GM19452 (cell line): Measurements from ENCODE around the gene OPCML.

Experiments
- ATAC-seq: cut with Tn5 transposase; IDR thresholded peaks from one replicate; pipeline ENCODE4 v1.9.1; 2021; ENCODE audit not compliant: unreplicated experiment

Gene OPCML

DNA sequence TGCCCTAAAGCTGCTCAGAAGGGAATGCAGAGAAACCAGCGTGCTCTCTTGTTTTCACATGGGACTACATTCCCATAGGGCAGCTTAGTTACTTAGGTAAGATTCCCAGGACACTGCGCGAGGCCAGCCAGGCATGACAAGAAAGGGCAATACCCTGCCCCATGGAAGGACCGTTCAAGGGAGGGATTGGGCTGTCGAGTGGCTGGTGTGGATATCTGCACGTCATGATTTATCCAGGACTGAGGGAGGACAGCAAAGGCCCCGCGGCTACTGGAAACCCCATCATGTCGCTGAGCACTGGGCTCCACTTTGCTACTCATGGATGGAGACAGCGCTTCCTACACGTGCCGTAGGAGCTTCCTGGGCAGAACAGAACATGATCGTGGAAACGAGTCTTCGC is 169.4 kb downstream of the OPCML start:
- no peak for ATAC-seq

DNA sequence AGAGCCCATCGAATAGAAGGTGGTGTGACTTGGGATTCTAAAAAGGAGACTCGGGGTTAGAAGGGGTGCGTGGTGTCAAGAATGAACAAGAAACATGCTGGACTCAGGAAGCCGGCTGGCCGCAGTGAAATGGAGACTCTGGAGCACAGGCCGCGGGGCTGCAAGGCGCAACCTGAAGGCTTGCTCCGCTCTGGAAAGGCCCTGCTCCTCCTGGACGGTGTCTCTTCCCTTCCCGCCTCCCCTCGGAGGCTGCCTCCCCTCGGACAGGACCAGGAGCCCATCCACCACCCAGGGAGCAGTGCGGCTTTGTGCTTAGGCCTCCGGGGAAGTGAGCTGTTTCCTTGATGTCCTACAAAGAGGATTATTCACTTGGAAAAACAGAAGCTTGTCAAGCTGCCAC is 170.1 kb downstream of the OPCML start:
- no peak for ATAC-seq

DNA sequence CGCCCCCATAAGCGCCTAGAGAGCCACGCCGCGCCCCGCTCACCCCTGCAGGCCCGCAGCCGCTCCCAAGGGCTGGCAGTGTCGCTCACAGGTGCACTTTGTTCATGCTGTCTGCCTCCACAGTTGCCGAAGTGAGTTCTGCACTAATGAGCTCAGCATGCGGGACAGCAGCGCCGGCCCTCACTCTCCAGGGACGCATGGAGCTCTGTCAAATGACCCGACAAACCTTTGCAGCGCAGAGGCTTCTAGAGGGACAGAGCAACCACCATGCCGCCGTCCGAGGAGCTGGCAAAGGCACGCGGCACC is 170.7 kb downstream of the OPCML start:
- no peak for ATAC-seq

DNA sequence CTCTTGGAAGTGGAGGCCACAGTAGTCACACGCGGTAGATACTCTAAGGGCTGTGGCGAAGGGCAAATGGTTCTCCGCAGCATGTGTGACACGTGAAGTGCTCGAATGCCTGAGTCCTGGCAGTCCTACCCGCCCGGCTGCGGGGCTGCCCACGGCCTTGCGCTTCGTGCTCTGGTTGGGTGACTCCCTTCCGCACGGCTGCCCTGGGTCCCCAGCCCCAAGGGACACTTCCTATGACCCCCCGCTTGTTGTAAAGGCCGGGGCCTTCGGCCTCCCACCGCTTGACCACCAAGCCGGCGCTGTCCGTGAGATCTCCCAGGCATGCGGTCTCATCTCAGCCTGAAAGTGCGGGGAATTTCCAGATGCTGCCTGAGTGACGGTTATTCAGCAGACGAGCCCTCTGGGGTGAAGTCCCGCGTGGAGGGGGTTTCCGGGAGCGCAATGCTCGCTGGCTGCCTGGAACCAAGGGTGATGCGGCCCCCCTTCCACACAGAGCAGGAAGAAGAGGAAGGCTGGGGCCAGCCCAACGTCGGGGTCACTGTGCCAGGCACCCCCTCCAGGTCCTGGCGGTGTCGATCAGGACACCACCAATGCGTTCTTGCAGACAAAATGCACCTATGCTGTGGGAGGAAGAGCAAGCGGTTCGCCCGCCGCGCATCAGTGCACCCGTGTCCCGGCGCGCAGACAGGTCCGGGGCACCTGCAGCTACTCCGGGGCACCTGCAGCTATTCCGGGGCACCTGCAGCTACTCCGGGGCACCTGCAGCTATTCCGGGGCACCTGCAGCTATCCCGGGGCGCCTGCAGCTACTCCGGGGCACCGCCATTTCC is 171.2 kb downstream of the OPCML start:
- ATAC-seq = no peak

DNA sequence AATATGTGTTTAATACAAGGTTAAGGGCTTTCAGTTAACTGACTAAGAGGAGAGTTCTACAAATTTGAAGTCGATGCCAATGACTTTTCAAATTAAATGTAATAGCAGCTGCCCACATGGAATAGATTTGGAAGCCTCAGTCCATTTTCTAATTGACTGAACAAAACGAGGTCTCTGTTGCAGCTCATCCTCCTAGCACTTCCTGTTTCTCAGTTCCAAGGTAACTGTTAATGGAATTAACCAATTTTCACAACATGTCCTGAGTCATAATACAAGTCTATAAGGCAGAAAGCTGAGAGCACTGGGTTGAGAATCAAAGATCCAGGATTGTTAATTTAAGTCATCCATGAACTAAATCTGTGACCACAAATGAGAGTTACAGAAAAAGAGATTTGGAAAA is 177.2 kb downstream of the OPCML start:
- no peak for ATAC-seq

DNA sequence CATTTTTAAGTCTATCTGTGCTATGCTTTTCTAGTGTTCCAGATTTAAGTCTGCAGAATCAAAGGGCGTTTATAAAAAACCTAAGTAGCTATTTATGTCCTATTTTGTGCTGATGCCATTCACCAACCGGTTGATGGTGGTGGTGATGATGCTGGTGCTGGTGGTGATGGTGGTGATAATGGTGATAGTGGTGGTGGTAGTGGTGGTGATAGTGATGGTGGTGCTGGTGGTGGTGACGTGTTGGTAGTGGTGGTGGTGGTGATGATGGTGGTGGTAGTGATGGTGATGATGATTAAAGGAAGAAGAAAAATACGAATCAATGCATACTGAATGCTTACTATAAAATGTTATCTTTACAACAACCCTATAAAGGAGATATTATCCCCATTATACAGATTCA is 178.2 kb downstream of the OPCML start:
- ATAC-seq = no peak

DNA sequence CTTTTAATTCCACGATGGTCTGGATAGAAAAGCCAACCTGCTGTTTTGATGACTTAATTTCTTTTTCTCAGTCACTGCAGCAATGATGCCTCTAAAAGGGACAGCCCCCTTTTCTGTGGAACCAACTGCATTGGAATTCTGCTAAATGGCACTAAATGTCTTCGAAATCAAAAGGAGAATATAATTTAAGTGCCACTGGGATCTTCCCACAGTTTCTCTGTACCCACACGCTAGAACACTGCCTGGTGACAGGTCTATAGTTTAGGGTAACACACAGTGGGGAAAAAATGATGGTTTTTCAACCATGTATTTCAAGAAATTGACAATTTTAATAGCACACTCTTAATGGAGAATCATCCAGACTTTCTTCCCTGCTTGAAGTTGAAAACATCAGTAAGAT is 182.3 kb downstream of the OPCML start:
- ATAC-seq = no peak

DNA sequence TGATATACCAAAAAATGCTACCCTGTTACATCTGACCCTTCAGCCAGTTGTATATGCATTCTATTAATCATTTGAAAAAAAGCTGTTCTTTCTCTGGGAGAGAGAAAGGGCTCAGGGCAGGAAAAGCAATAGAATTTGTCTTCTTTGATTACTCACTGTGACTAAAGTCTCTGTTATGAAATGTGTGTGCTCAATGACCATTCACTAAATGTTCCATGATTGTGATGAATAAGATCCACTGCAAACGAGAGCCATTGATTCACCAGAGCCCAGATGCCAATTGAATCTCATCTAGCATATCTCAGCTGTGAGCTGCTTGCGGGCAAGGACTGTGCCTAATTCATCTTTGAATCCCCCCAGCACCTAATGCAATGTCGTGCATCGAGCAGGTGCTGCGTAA is 184.3 kb downstream of the OPCML start:
- ATAC-seq = no peak

DNA sequence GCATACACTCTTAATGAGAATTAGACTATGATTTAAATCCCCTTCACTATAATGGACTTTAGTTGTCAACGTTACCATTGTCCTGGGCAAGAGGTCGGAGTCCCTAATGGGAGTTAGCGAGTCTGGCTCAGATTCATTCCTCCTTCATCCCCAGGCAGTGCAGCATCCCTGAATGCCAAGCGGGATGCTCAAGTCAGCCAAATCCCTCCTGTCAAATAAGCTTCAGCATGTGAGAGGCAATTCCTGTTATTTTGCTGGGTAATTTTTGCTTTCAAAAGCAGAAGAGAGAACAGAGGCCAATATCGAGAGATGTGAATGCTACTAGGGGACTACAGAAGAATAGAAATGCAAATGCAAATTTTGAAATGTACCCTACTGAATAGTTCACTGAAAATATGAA is 186.2 kb downstream of the OPCML start:
- no peak for ATAC-seq

DNA sequence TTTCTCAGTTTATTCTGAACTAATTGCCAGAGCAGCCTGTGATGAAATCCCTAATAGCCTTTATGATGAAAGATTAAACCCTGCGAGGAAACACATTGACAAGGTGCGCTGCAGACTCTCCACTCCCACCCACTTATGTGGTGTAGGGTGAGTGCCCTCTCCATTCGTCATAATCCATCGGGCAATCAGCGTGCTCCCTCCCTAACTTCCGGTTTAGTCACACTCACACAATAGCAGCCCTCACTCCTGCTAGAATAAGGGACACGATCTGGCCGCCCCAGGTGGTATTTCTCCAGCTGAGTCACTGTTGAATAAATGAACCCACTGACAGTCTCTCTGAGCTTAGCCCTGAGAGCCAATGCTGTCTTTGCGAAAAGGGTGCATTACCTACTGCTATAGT is 188.3 kb downstream of the OPCML start:
- ATAC-seq = no peak

DNA sequence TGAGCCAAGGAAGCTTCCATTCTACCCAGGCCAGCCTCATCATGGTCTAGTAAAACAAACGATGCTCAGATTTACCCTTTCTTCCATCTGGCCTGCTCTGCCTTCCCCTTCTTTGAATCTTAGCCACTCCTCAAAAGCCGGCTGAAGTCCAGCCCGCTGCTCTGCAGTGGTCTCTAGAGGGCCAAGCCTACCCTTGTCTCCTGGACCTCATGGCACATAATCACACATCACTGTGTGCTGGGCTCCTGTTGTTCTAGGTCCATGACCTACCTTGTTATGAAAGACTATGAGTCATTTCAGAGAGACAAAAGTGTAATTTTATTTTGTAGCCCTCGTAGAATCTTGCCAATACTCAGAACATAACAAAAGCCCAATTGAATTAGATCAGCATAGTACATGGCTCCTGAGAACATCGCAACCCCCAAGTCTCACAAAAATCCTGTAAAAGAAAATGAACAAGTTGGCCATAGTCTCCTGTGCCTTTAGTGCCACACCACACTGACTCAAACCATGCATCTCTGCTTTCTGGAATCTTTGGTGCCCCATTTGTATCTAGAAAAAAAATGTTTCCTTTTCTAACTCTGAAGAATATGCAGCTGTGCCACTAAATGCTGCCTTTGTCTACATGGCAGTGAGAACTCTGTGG is 192.7 kb downstream of the OPCML start:
- ATAC-seq = no peak

DNA sequence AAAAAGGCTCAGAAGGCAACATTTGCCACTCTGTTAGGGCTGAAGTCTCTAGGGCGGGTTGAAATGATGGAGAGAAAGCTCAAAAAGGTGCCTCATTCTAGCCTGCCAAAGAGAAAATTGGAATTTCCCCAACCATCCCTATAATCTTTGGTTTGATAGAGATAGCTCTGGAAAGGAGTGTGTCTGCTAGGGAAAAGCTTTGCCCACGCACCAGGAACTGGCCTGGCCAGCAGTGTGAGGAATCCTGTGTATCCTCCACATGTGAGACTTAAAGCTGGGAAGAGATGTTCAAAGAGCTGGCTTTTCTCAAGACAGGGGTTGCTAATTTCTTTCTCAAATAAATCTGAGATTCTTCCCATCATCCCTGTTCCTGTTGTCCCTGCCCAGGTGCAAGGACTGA is 193.7 kb downstream of the OPCML start:
- ATAC-seq = no peak

DNA sequence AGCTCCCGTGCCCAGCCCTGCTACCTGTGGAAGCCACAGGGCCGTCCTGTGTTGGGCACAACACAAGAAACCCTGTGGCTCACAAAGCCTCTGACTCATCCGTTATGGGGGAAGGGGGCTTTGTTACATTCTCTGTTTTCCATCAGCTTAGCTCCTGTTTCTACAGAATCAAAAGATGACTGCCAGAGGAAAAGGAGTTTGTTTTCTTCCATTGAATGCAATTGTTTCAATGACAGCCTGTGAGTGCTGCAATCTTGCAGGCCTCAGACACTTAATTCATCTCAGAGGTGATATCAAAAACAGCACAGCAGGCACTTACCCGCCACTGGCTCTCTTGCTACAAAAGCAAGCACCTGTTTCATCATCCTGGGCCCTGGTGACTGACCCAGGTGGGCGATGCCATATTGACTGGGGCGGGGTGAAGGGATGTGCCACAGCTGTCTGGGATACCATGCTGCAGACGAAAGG is 194.3 kb downstream of the OPCML start:
- no peak for ATAC-seq

DNA sequence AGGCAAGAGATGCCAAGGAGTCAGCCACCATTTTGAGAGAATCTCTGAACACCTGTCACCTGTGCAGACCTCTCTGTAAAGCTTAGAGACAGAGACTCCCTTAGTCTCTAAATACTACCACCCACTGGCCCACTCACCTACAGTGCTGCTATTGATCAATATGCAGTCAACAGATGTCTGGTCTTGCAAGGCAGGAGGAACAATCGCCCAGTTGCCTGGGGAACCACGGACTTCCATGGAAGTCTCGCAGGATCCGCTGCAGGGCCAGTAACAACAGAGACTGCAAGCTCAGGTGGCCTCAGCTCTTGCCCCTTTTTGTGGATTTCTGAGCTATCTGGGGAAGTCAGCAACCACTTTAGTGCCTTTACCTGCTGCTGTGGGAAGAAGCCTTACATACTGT is 195.1 kb downstream of the OPCML start:
- no peak for ATAC-seq

DNA sequence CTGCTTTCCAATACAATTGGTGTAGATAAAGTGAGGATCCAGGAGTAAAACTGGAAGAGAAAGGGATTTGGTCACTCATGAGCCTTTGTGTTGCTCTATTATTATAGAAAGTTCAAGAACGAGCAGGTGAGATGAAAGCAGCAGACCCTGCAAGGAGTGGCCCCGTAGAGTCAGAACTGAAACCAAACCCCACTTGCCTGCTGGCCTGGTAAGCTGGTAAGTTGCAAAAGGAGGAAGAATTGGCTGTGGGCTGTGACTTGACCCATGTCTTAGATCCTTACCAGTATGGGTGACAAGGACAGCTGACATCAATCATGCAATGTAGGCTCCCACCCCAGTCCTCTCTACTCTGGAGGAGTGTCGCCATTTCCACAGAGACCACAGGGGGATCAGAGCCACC is 201.3 kb downstream of the OPCML start:
- no peak for ATAC-seq

DNA sequence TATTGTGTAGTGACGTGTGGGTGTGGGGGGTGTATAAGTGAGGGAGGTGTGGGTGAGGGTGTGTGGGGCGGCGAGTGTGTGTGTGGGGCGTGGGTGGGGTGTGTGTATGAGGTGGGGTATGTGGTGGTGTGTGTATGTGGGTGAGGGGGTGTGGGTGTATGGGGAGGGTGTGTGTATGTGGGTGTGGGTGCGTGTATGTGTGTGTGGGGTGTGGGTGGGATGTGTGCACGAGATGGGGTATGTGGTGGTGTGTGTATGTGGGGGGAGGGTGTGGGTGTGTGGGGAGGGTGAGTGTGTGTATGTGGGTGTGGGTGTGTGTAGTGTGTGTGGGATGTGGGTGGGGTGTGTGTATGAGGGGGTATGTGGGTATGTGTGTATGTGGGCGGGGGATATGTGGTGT is 205.5 kb downstream of the OPCML start:
- ATAC-seq = no peak

DNA sequence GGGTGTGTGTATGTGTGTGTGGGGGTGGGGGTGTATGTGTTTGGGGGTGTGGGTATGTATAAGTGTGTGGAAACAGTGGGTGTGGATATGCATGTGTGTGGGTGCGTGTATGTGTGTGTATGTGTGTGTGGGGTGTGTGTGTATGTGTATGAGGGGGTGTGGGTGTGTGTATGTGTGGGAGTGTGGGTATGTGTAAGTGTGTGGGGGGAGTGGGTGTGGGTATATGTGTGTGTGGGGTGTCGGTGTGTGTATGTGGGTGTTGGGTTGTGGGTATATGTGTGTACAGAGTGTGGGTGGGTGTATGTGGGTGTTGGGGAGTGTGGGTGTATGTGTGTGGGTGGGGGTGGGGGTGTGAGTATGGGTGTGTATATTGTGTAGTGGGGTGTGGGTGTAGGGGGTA is 206.0 kb downstream of the OPCML start:
- no peak for ATAC-seq

DNA sequence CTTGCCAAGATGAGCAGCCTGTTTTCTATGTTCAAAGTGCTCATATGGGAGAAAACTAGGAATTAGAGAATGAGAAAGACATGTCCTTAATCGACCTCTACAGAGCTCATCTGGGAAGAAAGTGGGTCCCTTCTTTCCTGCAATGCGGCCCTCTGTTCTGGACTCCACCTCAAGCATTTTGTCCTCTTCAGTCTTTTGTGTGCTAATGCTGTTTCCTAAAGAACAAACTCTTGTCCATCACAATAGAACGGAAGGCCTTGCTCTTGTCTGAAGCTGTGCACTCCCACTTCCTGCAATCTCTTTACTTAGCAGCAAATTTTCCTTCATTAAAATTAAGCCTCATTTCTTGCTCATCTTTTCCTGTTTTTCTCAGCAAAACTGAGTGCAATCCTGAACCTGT is 206.6 kb downstream of the OPCML start:
- ATAC-seq = no peak

DNA sequence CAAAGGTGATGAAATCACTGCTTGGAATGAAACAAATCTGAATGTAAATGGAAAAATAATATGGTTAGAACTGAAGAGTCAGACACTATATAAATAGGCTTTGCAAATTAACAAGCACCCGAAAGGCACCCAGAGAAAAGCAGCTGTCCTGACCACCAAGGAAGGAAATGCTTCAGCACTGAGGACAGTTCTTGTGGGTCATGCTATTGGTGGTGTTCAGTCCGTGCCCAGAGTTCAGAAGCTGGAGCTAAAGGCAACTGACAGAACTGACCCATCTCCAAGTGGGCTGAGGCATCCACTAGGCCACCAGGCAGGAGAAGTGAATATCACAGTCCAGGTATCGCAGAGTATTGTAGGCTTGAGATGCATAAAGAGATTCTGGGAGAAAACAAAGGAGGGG is 208.9 kb downstream of the OPCML start:
- no peak for ATAC-seq

DNA sequence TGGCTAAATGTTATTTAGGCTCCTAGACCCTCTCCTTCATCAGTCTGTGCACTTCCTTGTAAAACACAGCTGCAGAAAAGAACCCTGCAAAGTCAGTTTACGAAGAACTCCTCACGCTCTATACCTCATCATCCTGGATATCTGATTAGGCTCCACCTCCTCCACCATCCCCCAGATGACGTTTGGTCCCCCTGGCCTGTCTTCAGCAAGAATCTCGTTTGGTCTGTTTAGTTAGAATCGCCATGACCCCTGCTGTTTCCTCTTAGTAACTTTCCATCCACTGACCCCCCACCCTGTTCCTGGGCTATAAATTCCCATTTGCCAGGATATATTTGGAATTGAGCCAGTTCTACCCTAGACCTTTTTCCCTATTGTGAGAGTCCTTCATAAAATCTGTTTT is 214.1 kb downstream of the OPCML start:
- no peak for ATAC-seq

DNA sequence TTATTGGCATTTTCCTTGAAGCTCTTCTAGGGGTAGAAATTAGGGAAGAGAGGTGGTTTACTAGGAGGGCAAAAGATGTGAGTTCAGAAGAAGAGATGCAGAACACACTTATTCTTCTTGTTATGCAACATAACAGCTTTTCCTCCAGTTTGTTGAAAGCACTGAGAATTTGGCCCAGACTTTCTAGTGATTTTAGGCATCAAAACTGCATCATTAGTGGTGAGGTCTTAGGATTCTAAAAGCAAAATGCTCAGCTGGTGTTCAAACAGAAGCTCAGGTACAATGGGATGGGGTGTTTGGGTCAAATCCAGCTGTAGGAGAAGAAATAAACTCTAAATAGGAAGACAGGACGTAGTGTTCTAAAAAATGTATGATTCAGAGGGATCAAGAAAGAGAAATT is 221.1 kb downstream of the OPCML start:
- no peak for ATAC-seq

DNA sequence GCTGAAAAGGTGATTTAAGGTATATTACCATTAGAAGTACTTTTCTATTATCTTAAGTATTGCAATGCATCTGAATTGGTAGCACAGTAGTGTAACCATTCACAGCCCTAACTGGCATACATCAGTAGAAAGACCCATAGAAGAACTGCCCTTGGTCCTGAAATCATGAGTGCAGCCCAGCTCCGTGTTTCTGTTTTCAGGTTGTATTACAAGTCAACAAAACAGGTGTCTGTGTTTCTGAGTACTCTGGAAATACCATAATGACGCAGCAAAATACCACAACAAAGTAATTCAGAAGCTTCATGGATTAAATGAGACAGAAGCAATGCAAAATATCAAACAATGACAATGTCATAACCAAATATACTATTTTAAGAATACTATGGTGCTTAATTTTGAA is 226.3 kb downstream of the OPCML start:
- ATAC-seq = no peak
